Naive thymus-derived CD4-positive, alpha-beta T cell (primary cell): ENCODE results near the gene CHTF8. TPM values are rescaled to one million over a fixed set of nuclear protein-coding genes. Genes with fewer than 3 reads are reported as not detected.
"Not testable (repeated sequence)": the region's sequence is repeated elsewhere in the genome, so short reads cannot be mapped to it uniquely, and the experiment has no call there.

ENCODE experiments used
- ATAC-seq: fragments of 150-1000 bp; cut with Tn5 transposase; 2 replicates; pipeline ENCODE4 v1.10.0; 2021; ENCODE audit warnings: mild to moderate bottlenecking, moderate library complexity
- CTCF ChIA-PET: fragments of 350-600 bp; sonication (Branson Sonifier 250); formaldehyde crosslinking; loops from one replicate; lab custom pipeline; 2021; ENCODE audit warnings: antibody characterized with exemption; lab: Charles Lee
- POLR2A ChIA-PET: fragments of 350-600 bp; sonication (Branson Sonifier 250); formaldehyde crosslinking; loops from one replicate; lab custom pipeline; 2021; ENCODE audit warnings: antibody characterized with exemption, inconsistent platforms; lab: Charles Lee
- DNase-seq, 9 donors: peaks; one replicate each; pipeline versions ENCODE4 v3.0.0 to v3.0.0-alpha.2; 2020 to 2022; ENCODE audit warnings: mixed read lengths in 1 of 9
- H3K27ac ChIP-seq: one replicate; pipeline ENCODE4 v1.7.0; 2013; ENCODE audit warnings: mild to moderate bottlenecking, low read depth, low read length, moderate library complexity
- H3K27me3 ChIP-seq, 2 donors: one replicate each; pipeline ENCODE4 v1.7.0; 2013; ENCODE audit warnings: low read length in 2 of 2, mild to moderate bottlenecking in 2 of 2, moderate library complexity in 2 of 2; ENCODE audit not compliant: control insufficient read depth in 2 of 2, insufficient read depth in 2 of 2
- H3K36me3 ChIP-seq, 3 experiments: 1 replicate in 2 of 3; 2 replicates in 1 of 3; pipeline ENCODE4 v1.7.0; 2013; ENCODE audit warnings: low read length in 3 of 3, mild to moderate bottlenecking in 3 of 3, moderate library complexity in 1 of 3; ENCODE audit not compliant: insufficient read depth in 3 of 3, control insufficient read depth in 2 of 3
- H3K4me1 ChIP-seq, 2 donors: one replicate each; pipeline ENCODE4 v1.7.0; 2013; ENCODE audit warnings: low read length in 2 of 2, mild to moderate bottlenecking in 2 of 2, moderate library complexity in 1 of 2; ENCODE audit not compliant: control insufficient read depth in 2 of 2, insufficient read depth in 2 of 2
- H3K4me3 ChIP-seq: 2 replicates; pipeline ENCODE4 v1.7.0; 2013; ENCODE audit warnings: mild to moderate bottlenecking, low read length
- H3K9me3 ChIP-seq, 3 experiments: 1 replicate in 2 of 3; 2 replicates in 1 of 3; pipeline ENCODE4 v1.7.0; 2013; ENCODE audit warnings: low read length in 3 of 3; ENCODE audit not compliant: control insufficient read depth in 2 of 3
- H3K27ac Mint-ChIP-seq, 9 donors: one replicate each; pipeline ENCODE4 v1.8.0; 2020 to 2022; ENCODE audit warnings: mixed read lengths in 9 of 9, mild to moderate bottlenecking in 8 of 9, moderate library complexity in 5 of 9, inconsistent platforms in 2 of 9
- H3K27me3 Mint-ChIP-seq, 5 donors: one replicate each; pipeline ENCODE4 v1.8.0; 2021 to 2022; ENCODE audit warnings: mixed read lengths in 5 of 5, mild to moderate bottlenecking in 1 of 5
- H3K36me3 Mint-ChIP-seq, 5 donors: one replicate each; pipeline ENCODE4 v1.8.0; 2020 to 2022; ENCODE audit warnings: mixed read lengths in 5 of 5, mild to moderate bottlenecking in 3 of 5, inconsistent platforms in 1 of 5
- H3K4me1 Mint-ChIP-seq, 7 donors: one replicate each; pipeline ENCODE4 v1.8.0; 2020 to 2022; ENCODE audit warnings: mixed read lengths in 7 of 7, mild to moderate bottlenecking in 3 of 7, inconsistent platforms in 1 of 7
- H3K4me3 Mint-ChIP-seq, 10 donors: one replicate each; pipeline ENCODE4 v1.8.0; 2020 to 2022; ENCODE audit warnings: mild to moderate bottlenecking in 10 of 10, mixed read lengths in 10 of 10, moderate library complexity in 6 of 10, inconsistent platforms in 2 of 10
- H3K9me3 Mint-ChIP-seq, 11 donors: one replicate each; pipeline ENCODE4 v1.8.0; 2020 to 2022; ENCODE audit warnings: mixed read lengths in 11 of 11, mild to moderate bottlenecking in 4 of 11, inconsistent platforms in 1 of 11, moderate library complexity in 1 of 11
- intact Hi-C, 2 donors: fragments of 100-400 bp; cut with micrococcal nuclease; formaldehyde crosslinking; loops; one replicate each; pipeline ENCODE4 v1.15.1; 2023
- polyA plus RNA-seq, 2 donors: library from polyadenylated mRNA; unstranded; fragments of 300-500 nt; fragmentation: Illumina TruSeq; gene quantifications; one replicate each; pipeline ENCODE4 v1.2.3, GENCODE V29; 2021
- total RNA-seq, 6 experiments: library from RNA in 5 of 6; stranded (reverse) in 5 of 6; gene quantifications; 1 replicate in 5 of 6; 2 replicates in 1 of 6; pipeline ENCODE4 v1.2.3 and lab custom pipeline; 2021 to 2026

The CHTF8 gene
- total and polyA plus RNA-seq, 7 experiments from 2014 or later = 53.3 to 210 (median 141) TPM

DNA sequence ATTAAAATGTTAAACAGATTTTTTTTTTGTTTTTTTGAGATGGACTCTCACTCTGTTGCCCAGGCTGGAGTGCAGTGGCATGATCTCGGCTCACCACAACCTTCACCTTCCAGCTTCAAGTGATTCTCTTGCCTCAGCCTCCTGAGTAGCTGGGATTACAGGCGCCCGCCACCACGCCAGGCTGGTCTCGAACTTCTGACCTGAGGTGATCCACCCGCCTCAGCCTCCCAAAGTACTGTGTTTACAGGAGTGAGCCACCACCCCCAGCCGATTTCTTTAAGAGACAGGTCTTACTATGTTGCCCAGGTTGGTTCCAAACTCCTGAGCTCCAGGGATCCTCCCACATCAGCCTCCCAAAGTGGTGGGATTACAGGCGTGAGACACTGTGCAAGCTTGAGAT, 8.0 kb downstream of the CHTF8 start:
- H3K4me3 ChIP-seq, H3K4me3 Mint-ChIP-seq, H3K27me3 Mint-ChIP-seq, H3K27ac ChIP-seq, ATAC-seq, DNase-seq, H3K9me3 Mint-ChIP-seq, H3K27me3 ChIP-seq, H3K9me3 ChIP-seq, H3K4me1 ChIP-seq: not testable (repeated sequence)
- CTCF ChIA-PET = interaction anchor here (0.6 to 2.7 kb wide), 13 partner anchors 11 to 813 kb away, joined by 3 to 18 read pairs (median 4); partner anchors contain the start of gene SNTB2
- intact Hi-C loops = loop anchor here (1.0 to 5.0 kb wide), 7 partner anchors 8 to 596 kb away; partner anchors contain the start of genes CHTF8 (in 1 of the 2) and UTP4 (in 1 of the 2)
- peaks cover 0 to 21% (median 0%) of the 10 kb centered on the region in 3 experiments for H3K36me3 ChIP-seq
- Mint-ChIP-seq H3K4me1 (peaks cover 11 to 34% (median 24%) of the 10 kb centered on the region in 7 donors), H3K36me3 (peaks cover 0 to 15% (median 9%) of the 10 kb centered on the region in 5 donors), H3K27ac (peak overlapping the region in 2 of 9 donors; percentile 22 to 28)
- POLR2A ChIA-PET = interaction anchor here (0.6 to 1.3 kb wide), 2 partner anchors 9 to 1348 kb away, joined by 5 to 6 read pairs; no protein-coding TSS in a partner anchor

- intact Hi-C loops = loop anchor here (1.0 to 5.0 kb wide), 7 partner anchors 8 to 596 kb away; partner anchors contain the start of genes CHTF8 (in 1 of the 2) and UTP4 (in 1 of the 2)
- H3K27me3 ChIP-seq = no peaks in the 10 kb centered on the region
- Mint-ChIP-seq H3K27me3 (no peaks in the 10 kb centered on the region), H3K27ac (peak overlapping the region in 3 of 9 donors; percentile 22 to 60 (median 28)), H3K4me1 (peaks cover 10 to 33% (median 23%) of the 10 kb centered on the region in 7 donors), H3K36me3 (peaks cover 0 to 15% (median 9%) of the 10 kb centered on the region in 5 donors), H3K9me3 (no peaks in the 10 kb centered on the region), H3K4me3 (no peak overlapping the region)
- DNase-seq = peak in 8 of 9 donors; percentile 30 to 77 (median 68)
- CTCF ChIA-PET = interaction anchor here (0.6 to 2.7 kb wide), 14 partner anchors 10 to 813 kb away, joined by 3 to 18 read pairs (median 4); partner anchors contain the start of genes PDF and SNTB2
- peaks cover 0 to 4% of the 10 kb centered on the region in 2 donors for H3K4me1 ChIP-seq
- ATAC-seq = peak; percentile 89
- POLR2A ChIA-PET = interaction anchor here (0.6 to 1.3 kb wide), 2 partner anchors 9 to 1349 kb away, joined by 5 to 6 read pairs; no protein-coding TSS in a partner anchor
- H3K4me3 ChIP-seq = no peak overlapping the region
- no peaks in the 10 kb centered on the region for H3K9me3 ChIP-seq
- no peak overlapping the region for H3K27ac ChIP-seq
- H3K36me3 ChIP-seq = peaks cover 0 to 25% (median 0%) of the 10 kb centered on the region in 3 experiments
Measured at GRCh38 chr16:69123910-69124309, 8.5 kb downstream of the CHTF8 start.

GRCh38 chr16:69120096-69120664, 12.2 kb downstream of the CHTF8 start:
- Mint-ChIP-seq H3K27me3 (no peaks in the 10 kb centered on the region), H3K4me3 (no peak overlapping the region), H3K27ac (no peak overlapping the region), H3K36me3 (peaks cover 0 to 29% (median 13%) of the 10 kb centered on the region in 5 donors), H3K4me1 (peaks cover 0 to 20% (median 13%) of the 10 kb centered on the region in 7 donors), H3K9me3 (no peaks in the 10 kb centered on the region)
- Histone ChIP-seq H3K9me3 (no peaks in the 10 kb centered on the region), H3K27me3 (no peaks in the 10 kb centered on the region), H3K36me3 (peaks cover 0 to 58% (median 3%) of the 10 kb centered on the region in 3 experiments), H3K27ac (no peak overlapping the region), H3K4me3 (no peak overlapping the region), H3K4me1 (no peaks in the 10 kb centered on the region)
- intact Hi-C loops = loop anchor here (5.0 kb wide), 2 partner anchors 418 to 528 kb away; no protein-coding TSS in a partner anchor
- CTCF ChIA-PET = interaction anchor here (1.1 kb wide), 1 partner anchor 8 kb away, joined by 4 read pairs; no protein-coding TSS in a partner anchor
- no peak for ATAC-seq
- no peak for DNase-seq
- POLR2A ChIA-PET = no interaction called here

- peaks cover 0 to 20% (median 12%) of the 10 kb centered on the region in 7 donors for H3K4me1 Mint-ChIP-seq
- H3K36me3 ChIP-seq = peaks cover 0 to 65% (median 3%) of the 10 kb centered on the region in 3 experiments
- H3K27me3 ChIP-seq = no peaks in the 10 kb centered on the region
- H3K27ac Mint-ChIP-seq = no peak overlapping the region
- ChIA-PET POLR2A (no interaction called here), CTCF (no interaction called here)
- H3K27me3 Mint-ChIP-seq = no peaks in the 10 kb centered on the region
- no peak overlapping the region for H3K4me3 ChIP-seq
- no peaks in the 10 kb centered on the region for H3K9me3 ChIP-seq
- no peaks in the 10 kb centered on the region for H3K9me3 Mint-ChIP-seq
- no peak for ATAC-seq
- DNase-seq = no peak
- no peaks in the 10 kb centered on the region for H3K4me1 ChIP-seq
- intact Hi-C loops = no loop called here
- H3K4me3 Mint-ChIP-seq = no peak overlapping the region
- peaks cover 0 to 34% (median 16%) of the 10 kb centered on the region in 5 donors for H3K36me3 Mint-ChIP-seq
- no peak overlapping the region for H3K27ac ChIP-seq
Measured at GRCh38 chr16:69119536-69119935, 12.9 kb downstream of the CHTF8 start.

GRCh38 chr16:69118994-69119393, 13.4 kb downstream of the CHTF8 start:
- Mint-ChIP-seq H3K4me3 (no peak overlapping the region), H3K27ac (no peak overlapping the region), H3K36me3 (peaks cover 0 to 35% (median 16%) of the 10 kb centered on the region in 5 donors), H3K27me3 (no peaks in the 10 kb centered on the region), H3K9me3 (no peaks in the 10 kb centered on the region), H3K4me1 (peaks cover 0 to 17% (median 10%) of the 10 kb centered on the region in 7 donors)
- ATAC-seq (no peak), DNase-seq (no peak)
- intact Hi-C loops = no loop called here
- CTCF ChIA-PET = interaction anchor here (0.9 kb wide), 1 partner anchor 11 kb away, joined by 3 read pairs; no protein-coding TSS in a partner anchor
- no peak overlapping the region for H3K4me3 ChIP-seq
- H3K36me3 ChIP-seq = peaks cover 0 to 70% (median 3%) of the 10 kb centered on the region in 3 experiments
- POLR2A ChIA-PET = no interaction called here
- H3K27ac ChIP-seq = no peak overlapping the region
- H3K9me3 ChIP-seq = no peaks in the 10 kb centered on the region
- no peaks in the 10 kb centered on the region for H3K4me1 ChIP-seq
- no peaks in the 10 kb centered on the region for H3K27me3 ChIP-seq

GRCh38 chr16:69118468-69118867, 13.9 kb downstream of the CHTF8 start:
- H3K27ac Mint-ChIP-seq = peak overlapping the region in 1 of 9 donors; percentile 10
- intact Hi-C loops = no loop called here
- Histone ChIP-seq H3K27ac (no peak overlapping the region), H3K9me3 (no peaks in the 10 kb centered on the region), H3K4me1 (no peaks in the 10 kb centered on the region), H3K36me3 (peaks cover 0 to 73% (median 3%) of the 10 kb centered on the region in 3 experiments), H3K27me3 (no peaks in the 10 kb centered on the region), H3K4me3 (no peak overlapping the region)
- ChIA-PET POLR2A (no interaction called here), CTCF (interaction anchor here (0.9 kb wide), 1 partner anchor 11 kb away, joined by 3 read pairs; no protein-coding TSS in a partner anchor)
- ATAC-seq (no peak), DNase-seq (no peak)
- H3K4me1 Mint-ChIP-seq = peaks cover 0 to 15% (median 10%) of the 10 kb centered on the region in 7 donors
- no peak overlapping the region for H3K4me3 Mint-ChIP-seq
- H3K27me3 Mint-ChIP-seq = no peaks in the 10 kb centered on the region
- peaks cover 0 to 41% (median 17%) of the 10 kb centered on the region in 5 donors for H3K36me3 Mint-ChIP-seq
- no peaks in the 10 kb centered on the region for H3K9me3 Mint-ChIP-seq
